Stimulated activated CD8-positive, alpha-beta memory T cell treated with anti-CD3 and anti-CD28 coated beads, Interleukin-2, amount 100 ng/mL, for 48 hours (primary cell): Measurements from ENCODE around the gene LCE1B.

Experiments
- DNase-seq, 2 donors: peaks; one replicate each; pipeline ENCODE4 v3.0.0-alpha.2; 2020; ENCODE audit warnings: low read depth in 2 of 2

LCE1B gene, protein sequence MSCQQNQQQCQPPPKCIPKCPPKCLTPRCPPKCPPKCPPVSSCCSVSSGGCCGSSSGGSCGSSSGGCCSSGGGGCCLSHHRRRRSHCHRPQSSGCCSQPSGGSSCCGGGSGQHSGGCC

DNA sequence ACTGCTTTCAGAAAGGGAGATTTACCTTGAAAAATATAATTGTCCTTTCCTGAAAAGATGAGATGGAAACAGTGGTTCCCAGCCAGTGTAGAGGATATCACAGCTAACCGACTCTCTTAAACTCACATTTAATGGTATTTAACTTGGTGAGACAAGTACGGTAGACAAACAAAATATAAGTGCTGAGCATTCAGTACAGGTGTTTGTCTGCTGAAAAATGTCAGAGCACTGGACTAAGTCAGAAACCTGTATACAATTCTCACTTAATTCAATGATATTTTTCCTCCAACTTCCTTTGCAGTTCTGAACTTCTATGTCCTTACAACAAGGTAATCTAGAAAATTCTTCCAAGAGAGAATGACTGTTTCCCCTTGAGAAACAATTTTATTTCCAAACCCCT lies at the start of gene LCE1B:
Gene LCE1B (plus strand): TSS at position 301 of the 400 bp plus-strand sequence. CDS start 476 bp downstream, outside the sequence.
- DNase-seq: no peak

DNA sequence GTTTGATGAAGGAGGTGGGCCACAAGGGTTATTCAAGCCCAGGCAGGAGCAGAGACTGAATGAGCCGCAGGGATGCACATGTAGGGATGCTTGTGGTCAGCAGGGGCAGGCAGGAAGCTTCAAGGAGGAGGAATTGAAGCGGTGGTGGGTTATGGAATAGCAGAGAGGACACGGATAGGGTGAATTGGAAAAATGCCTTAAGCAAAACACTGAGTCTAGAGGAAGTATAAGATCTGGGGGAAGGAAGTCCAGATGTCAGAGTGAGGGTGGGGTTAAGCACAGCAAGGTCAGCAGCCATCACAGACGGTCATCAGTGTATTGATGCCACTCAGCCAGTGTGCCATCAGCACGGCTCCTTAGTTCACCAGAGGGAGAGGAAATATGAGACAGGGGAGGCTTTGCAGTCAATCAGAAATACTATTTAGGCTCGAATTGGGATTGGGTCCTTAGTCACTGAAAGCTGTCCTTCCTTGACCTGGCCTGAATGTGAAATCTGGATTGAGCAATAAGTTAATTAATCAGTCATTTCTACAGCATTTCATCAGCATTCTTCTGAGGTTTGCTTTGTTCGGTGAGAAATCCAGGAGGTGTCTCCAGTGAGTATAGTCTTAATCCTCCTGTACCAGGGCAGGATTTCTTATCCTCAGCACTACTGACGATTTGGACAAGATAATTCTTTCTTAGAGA lies 42.8 kb upstream of the LCE1B start:
- no peak for DNase-seq

- DNase-seq: no peak
Observed at GRCh38 chr1:152770411-152770810, 41.4 kb upstream of the LCE1B start.

GRCh38 chr1:152774875-152775274 lies 36.9 kb upstream of the LCE1B start, which contains the start of gene LCE1F:
Gene LCE1F, plus strand, starts transcription at chr1:152775140. Its CDS starts 1,232 bp downstream, at chr1:152776372.
- no peak for DNase-seq

DNA sequence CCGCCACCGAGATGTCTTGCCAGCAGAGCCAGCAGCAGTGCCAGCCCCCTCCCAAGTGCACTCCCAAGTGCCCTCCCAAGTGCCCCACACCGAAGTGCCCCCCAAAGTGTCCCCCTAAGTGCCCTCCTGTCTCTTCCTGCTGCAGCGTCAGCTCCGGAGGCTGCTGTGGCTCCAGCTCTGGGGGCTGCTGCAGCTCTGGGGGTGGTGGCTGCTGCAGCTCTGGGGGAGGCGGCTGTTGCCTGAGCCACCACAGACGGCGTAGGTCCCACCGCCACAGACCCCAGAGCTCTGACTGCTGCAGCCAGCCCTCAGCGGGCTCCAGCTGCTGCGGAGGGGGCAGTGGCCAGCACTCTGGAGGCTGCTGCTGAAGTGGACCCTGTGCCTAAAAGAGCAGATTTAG lies 35.4 kb upstream of the LCE1B start:
- no peak for DNase-seq

DNA sequence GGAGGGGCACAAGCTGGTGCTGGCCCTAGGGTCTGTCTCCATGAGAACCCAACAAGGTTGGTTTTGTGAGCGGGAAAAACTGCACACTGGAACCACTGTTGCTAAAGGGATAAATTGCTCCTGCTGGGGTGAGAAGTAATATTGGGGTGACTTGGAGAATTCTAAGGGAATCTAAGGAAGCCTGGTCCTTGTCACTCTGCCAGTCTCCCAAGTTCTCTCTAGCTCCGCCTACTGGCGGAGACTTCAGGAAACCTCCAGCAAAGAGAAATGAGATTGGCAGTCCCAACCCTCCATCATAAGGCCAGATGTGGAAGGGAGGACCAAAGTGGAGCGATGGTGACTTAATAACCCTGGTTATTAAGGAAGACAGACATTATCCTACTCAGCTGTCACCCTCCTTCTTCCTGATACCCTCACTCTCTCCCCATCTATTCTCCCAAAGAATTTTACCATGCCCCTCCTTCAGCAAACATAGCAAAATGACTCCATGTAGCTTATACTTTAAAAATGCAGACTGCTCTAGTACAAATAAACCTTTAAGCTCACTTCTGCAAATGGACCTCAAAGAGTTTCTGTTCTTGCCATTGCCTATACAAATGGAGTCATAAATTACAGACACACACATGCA lies 34.1 kb upstream of the LCE1B start:
- DNase-seq: no peak

GRCh38 chr1:152783095-152783494 lies 28.7 kb upstream of the LCE1B start:
- DNase-seq: no peak

DNA sequence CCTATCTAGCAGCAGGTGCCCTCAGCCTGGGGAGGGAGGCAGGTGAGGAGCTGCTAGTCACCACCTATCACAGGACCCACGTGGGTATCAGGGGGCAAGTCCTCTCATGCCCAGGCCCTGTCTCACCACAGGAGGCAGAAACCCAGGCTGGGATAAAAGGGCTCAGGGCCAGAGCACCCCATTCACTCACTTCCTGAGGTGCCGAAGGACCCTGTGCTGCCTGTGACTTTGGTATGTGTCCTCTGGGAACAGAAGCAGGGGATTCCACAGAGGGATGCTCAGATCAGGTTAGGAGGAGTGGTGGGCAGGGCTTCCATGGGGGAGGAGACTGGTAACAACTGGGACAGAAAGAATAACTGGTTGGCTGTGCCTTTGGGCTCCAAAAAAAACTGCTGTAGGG lies 25.7 kb upstream of the LCE1B start, which contains the start of gene LCE1E:
Gene LCE1E (plus strand): TSS at position 181 of the 400 bp plus-strand sequence. CDS start 1,043 bp downstream, outside the sequence.
- DNase-seq: no peak

DNA sequence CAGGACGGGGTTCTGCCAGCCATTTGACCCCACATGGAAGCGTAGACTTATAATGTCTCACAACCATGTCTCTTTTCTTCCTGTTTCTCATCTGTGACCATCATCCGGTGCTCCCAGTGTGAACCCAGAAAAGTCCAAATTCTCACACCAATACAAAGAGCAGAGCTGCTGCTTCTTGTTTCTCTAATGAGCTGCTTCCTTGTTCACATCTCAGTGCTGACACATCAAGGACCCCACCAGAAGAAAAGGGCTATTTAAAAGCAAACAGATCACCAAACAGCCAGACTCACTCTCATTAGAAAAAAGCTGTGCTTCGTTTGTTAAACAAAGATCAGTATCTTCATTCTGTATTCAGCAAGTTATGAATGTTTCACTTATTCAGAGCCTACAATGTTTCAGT lies 16.1 kb upstream of the LCE1B start:
- DNase-seq: no peak

DNA sequence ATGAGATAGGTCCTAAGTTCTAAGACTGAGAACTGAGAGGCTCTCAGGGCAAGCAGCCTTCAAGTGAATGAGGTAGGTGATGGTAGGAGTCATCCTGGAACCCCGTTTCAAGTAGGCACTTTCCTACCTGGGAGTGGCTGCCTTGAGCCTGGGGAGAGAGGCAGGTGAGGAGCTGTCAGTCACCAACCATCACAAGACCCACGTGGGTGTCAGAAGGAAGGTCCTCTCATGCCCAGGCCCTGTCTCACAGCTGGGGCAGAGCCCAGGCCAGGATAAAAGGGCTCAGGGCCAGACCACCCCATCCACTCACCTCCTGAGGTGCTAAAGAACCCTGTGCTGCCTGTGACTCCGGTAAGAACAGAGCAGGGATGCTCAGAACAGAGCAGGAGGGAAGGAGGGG lies 15.3 kb upstream of the LCE1B start, which contains the start of gene LCE1D:
Gene LCE1D (plus strand): TSS at position 301 of the 400 bp plus-strand sequence. CDS start 1,074 bp downstream, outside the sequence.
- no peak for DNase-seq

DNA sequence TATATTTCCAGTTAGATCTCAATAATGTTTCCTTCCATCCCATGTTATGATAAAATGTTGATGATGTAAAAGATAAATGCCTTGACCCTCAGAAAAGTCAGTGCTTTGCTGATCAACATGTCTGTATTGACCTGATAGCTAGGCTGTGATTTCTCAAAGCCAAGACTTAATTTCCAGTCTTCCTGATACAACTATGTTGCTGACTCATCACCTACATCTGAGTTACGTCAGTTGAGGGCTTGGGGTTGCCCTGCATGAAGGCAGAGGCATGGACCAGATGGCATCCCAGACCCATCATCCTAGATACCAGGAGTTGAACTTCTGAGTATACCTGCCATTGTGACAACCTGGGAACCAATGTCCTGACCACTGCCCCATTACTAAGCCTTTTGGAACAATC lies 10.4 kb upstream of the LCE1B start:
- DNase-seq: no peak

DNA sequence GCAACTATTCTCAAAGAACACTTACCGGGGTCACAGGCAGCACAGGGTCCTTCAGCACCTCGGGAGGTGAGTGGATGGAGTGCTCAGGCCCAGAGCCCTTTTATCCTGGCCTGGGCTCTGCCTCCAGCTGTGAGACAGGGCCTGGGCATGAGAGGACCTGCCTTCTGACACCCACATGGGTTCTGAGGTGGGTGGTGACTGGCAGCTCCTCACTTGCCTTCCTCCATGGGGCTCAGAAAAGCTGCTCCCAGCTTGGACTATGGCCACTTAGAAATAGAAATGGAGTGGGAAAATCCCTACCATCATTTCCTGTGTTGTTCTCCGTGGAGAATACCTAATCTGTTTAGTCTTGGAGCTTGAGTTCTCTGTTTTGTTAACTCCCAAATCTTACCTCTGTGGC lies 5.2 kb upstream of the LCE1B start, which contains the start of gene LCE1C:
Gene LCE1C (minus strand): TSS at position 76 of the 400 bp plus-strand sequence. CDS start 1,173 bp downstream, outside the sequence.
- no peak for DNase-seq

DNA sequence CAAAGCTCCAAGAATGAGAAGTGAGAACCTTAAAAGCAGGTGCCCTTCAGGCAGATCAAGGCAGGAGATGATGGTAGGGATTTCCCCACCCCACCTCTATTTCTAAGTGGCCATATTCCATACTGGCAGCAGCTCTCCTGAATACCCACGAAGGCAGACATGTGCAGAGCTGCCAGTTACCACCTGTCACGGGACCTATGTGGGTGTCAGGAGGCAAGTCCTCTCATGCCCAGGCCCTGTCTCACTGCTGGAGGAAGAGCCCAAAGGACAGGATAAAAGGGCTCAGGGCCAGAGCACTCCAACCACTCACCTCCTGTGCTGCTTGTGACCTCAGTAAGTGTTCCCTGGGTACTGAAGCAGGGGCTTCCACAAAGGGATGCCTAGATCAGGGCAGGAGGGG lies 721 bp upstream of the LCE1B start:
- no peak for DNase-seq

DNA sequence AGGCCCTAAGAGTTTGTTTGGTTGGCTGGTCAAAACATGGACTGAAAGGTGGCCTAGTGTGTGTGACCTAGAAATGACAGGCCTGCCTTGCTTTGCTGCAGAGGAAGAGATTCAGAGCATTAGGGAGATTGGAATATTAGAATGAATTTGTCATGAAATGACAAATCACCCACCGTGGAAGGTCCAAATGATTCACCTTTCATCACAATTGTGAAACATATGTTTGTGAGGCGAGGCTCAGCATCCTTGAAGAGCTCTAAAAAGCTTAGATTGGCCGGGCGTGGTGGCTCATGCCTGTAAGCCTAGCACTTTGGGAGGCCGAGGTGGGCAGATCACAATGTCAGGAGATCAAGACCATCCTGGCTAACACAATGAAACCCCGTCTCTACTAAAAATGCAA lies 5.5 kb downstream of the LCE1B start:
- DNase-seq: no peak

DNA sequence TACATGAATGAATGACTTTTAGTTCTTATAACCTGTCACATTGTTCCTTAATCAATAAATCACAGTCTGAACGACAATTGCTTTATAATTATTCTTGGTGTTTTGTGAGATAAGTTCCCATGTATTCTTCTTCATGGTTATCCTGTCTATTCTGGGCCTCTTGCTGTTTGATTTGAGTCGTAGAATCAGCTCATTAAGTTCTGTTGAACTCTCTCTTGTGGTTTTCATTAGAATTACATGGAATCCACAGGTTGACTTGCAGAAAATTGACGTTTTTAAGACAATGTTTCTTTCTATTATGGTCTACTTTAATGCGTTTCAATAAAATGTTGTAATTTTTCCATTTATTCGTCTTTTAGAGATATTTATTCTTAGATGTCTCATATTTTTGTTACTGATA lies 11.5 kb downstream of the LCE1B start:
- DNase-seq: no peak

DNA sequence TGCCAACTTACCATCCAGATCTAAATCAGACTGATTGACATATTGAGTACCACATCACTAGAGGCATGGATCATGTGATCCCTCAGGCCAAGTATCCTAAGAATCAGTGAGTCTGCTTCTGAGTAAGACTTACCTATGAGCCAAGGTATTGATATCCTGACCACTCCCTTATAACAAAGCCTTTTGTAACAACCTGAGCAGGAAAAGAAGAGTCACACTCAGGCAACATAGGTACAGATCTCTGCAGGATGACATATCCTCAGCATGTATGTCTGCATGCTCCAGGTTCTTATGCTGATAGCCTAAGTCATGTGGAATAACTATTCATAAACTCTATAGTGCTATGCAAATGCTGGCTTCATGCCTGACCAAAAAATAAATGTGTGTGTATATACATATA lies 13.2 kb downstream of the LCE1B start:
- DNase-seq: no peak

DNA sequence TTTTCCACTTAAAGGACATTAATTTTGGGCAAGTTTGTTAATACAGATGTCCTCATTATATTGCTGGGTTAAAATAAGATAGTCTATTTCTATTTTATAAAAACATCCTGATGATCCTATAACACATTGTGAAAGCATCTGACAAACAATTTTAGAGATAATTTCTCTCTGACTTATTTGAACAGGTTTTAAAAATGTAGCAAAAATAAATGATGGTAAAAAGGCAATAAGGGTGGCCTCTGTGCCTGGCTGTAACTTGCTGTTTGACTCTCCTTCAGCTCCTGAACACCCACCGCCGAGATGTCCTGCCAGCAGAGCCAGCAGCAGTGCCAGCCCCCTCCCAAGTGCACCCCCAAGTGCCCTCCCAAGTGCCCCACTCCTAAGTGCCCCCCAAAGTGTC lies 15.4 kb downstream of the LCE1B start, which contains the start of gene LCE1A:
Gene LCE1A (plus strand): TSS at position 301 of the 400 bp plus-strand sequence. CDS start 0 bp downstream, at position 301.
- no peak for DNase-seq

DNA sequence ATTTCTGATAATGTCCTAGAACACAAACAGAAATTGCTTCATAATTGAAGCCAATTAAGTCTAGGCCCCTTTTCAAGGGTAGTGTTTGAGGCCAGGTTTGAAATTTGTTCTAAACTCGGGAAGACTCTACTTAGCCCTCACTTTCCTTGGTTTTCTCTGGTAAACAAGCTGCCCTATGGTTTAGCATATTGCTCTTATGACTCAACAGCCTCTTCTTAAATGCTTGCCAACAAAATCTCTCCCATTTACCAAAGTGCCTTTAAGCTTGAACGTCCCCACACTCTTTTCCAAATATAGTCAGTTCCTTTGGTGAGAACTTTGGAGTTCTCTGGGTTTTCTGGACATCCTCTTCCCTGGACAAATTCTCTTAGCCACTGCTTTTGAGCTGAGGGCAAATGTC lies 25.1 kb downstream of the LCE1B start:
- DNase-seq: no peak

DNA sequence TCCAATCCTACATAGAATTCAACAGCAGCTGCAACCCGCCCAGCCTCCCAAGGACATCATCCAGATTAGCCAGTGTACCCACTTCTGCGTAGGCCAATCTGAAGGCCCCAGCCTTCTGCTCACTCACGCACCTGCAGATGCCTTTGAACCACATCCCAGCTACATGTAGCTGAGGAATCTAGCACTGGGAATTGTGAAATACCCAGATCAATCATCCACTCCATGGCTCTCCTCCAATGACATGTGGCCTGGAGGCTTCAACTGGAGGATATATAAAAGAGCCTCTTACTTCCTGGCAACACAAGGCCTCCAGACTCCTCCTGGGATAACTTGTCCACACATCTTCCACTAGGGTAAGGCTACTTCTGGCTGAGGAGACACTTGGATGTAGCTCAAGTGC lies 30.8 kb downstream of the LCE1B start, which contains the start of gene LCE6A:
Gene LCE6A (plus strand): TSS at position 301 of the 400 bp plus-strand sequence. CDS start 665 bp downstream, outside the sequence.
- DNase-seq: no peak

DNA sequence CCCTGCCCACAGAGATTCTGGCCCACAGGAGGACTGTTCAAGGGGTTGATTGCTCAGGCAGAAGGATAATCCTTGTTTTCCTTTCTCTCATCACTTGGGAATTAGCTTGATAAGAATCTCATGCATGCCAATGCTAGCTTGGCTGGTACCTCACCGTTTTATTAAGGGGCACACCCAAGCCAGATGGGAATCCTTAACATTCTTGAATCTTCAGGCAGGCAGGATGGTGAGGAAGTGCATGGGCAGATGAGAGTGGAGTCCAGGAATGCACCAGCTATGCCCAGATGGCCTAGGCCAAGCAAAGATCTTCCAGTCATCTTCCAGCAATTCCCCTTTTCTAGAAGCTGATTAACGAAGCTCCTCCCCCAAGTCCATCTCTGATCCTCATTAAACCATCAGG lies 43.9 kb downstream of the LCE1B start:
- DNase-seq: no peak

- no peak for DNase-seq
Observed at GRCh38 chr1:152858062-152858461, 46.3 kb downstream of the LCE1B start.

- no peak for DNase-seq
Observed at GRCh38 chr1:152859696-152860095, 47.9 kb downstream of the LCE1B start, which contains the start of gene LCE7A. Gene LCE7A, plus strand, starts transcription at chr1:152859996. Its CDS starts 702 bp downstream, at chr1:152860698.
